Fibroblast of skin of back (primary cell): Measurements from ENCODE around the gene TBCK.
"Not testable (repeated sequence)": the region's sequence is repeated elsewhere in the genome, so short reads cannot be mapped to it uniquely, and the experiment has no call there.

Experiments used
- DNase-seq: peaks from one replicate; pipeline ENCODE4 v3.0.0-alpha.2; 2013

TBCK gene

DNA sequence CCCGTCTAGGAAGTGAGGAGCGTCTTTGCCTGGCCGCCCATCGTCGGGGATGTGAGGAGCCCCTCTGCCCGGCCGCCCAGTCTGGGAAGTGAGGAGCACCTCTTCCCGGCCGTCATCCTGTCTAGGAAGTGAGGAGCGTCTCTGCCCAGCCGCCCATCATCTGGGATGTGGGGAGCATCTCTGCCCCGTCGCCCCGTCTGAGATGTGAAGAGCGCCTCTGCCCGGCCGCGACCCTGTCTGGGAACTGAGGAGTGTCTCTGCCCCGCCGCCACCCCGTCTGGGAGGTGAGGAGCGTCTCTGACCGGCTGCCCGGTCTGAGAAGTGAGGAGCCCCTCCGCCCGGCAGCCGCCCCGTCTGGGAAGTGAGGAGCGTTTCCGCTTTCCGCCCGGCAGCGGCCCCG is 5.2 kb upstream of the TBCK start:
- not testable (repeated sequence) for DNase-seq

- no peak for DNase-seq
Observed at GRCh38 chr4:106320235-106320634, 4.2 kb upstream of the TBCK start.

- DNase-seq = no peak
Observed at GRCh38 chr4:106318511-106318910, 2.5 kb upstream of the TBCK start.

DNA sequence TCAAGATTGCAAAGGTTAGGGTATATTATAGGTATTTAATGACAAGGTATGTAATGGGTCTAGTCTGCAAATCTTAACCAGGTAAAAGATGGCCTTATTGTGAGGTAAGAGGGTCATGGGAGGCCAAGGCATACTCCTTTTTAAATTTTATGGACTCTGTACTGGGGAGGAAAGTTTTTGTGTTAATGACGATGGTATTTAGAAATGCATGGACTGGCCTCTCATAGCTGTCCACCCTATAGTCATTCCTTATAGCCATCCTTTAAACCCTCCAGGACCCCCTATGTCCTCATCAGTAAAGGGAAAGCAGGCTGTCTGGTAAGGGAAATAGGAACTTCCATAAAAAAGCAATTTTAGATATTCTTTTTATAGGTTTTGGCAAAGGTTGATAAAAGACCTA is 1.8 kb upstream of the TBCK start:
- no peak for DNase-seq

DNA sequence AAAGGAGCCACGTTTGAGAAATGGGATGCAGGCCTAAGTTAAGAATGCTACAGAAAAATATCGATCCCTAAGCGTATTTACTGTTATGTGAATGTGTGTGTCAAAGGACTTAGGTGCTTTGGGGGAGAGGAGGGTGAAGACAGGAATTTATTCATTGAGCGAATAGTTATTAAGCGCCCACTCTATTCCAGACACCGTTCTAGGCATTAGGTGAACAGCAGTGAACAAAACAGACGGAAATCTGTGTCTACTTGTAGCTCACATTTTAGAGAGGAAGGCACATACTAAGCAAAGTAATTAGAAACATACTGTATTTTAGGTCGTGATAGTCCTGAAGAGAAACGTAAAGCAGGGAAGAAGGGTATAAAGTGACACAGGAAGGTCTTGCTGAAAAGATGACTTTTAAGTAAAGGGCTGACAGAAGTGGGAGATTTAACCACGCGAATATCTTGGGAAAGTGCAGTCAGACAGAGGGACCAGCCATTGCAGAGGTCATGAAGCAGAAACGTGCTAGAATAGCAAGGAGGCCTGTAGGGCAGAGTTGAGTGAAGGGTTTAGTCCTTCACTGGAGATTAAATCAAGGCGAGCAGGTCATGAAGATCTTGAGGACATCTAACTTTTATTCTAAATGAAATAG is 882 bp upstream of the TBCK start:
- no peak for DNase-seq

DNA sequence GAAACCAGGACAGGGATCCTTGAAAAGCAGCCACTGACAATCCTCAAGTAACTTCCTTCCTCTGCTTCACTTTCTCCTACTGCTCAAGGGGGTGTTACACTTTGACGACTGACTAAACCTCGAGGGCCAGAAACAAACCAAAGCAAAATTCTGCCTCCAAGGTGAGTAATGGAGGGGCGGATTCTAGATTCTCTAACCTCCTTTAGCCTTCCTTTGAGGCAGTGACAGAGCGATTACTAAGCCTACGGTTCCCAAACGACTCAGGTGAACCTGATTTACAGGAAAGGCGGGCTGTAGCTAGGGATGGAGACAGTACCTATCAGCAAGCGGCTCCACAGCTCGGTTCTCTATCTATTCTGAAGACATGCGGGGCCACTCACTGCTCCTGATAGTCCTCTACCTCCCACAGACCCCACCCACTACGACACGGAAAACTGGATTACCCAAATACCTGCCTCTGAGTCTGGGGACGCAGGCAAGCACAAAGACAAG is 487 bp downstream of the TBCK start:
- peak; percentile 47 for DNase-seq

- no peak for DNase-seq
Observed at GRCh38 chr4:106314960-106315359, 1.0 kb downstream of the TBCK start.

DNA sequence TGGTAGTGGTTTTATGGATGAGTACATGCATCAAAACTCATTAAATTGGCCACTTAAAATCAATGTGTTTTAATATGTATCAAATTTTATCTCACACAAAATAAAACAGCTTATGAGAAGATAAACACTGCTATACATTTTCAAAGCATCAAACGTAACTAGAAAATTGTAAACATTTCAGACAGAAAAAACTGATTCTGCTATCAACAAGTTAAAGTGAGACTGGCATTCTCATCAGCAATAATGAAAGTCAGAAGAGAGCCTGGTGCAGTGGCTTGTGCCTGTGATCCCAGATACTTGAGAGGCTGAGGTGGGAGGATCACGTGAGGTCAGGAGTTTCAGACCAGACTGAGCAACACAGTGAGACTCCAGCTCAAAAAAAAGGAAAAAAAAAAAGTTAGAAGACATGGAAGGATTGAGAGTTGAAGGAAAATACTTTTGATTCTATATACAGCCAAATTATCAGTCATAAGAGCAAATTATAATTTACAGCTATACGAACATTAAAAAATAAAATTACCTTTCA is 2.9 kb downstream of the TBCK start:
- no peak for DNase-seq

GRCh38 chr4:106312377-106312776 is 3.6 kb downstream of the TBCK start:
- peak; percentile 85 for DNase-seq

DNA sequence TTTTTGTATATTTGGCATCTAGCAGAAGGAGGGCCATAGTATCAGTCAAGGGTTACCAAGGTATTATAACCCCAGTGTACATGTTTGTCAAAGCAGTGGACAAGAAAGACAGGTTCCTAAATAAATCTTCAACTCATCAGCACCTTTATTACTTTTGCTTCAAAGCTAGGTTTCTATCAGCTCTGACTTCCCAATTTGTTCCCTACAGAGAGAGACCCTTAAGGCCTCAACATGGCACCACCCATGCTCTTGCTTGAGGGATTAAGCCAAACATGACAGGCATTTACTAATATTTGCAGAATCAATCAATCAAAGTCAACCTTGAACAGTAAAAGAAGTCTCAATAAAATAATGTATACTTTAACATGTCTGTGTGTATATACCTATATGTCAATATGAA is 9.4 kb downstream of the TBCK start:
- no peak for DNase-seq

GRCh38 chr4:106305435-106306055 is 10.5 kb downstream of the TBCK start:
- no peak for DNase-seq

DNA sequence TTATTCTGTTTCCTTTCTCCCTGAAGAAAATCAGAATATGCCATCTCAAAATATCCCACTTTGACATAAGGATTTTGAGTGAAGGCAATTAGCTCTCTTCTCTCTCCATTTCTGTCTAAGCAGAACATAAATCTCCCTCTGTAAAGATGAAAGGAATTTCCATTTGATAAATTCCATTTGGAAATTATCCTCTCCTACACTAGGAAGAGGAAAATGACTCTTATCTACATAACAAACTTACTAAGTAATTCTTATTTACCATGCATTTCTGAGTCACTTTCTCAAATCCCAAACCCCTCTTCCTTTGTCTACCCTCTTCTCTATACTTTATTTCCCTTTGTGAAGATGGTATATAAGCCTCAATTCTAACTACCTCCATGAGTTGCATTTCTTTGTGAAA is 11.4 kb downstream of the TBCK start:
- no peak for DNase-seq

- DNase-seq = no peak
Observed at GRCh38 chr4:106303548-106304281, 12.3 kb downstream of the TBCK start.

DNA sequence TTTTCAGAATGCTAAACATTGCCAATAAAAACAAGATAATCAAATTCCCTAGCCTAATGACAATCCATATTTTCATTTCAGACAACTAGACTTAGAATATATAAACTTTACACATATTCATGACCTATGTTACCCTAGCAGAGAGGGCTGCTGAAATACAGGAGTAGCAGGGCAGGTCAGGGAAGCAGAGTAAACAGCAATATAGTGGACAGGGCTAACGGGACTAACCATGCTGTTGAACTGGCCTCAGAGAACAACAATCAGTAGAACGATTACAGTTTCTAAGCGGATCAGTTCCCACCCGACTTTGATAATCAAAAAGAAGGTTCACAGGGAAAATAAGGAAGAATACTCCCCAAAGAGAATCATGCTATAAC is 14.0 kb downstream of the TBCK start:
- DNase-seq = no peak

DNA sequence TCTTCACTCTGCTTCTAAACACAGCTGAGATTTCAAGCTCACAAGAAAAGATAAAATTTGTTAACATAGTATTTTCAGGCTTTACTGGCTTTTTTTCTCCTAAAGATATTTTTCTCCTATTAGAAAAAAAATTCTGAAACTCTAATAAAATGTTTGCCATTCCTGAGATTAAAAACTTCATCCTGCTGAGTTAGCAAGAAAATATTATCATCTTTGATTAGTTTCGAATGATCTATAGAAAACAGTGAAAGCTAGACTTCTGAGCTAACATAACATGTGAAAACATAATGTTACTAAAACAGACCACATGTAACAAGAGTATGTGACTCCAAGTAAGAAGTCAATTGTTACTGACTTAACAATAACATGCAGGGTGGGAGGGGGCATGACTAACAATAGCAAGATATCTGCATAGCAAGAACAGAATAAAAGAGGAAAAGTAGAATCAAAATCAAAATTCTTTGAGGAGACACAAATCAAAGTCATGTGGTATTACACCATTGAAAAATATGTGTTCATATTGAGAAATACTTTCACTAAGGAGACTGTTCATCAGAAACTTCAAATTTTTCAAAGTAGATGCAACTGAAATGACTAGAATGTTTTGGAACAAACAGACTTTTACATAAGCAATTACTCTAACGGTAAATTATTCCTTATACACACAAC is 14.5 kb downstream of the TBCK start:
- peak; percentile 40 for DNase-seq

- DNase-seq = no peak
Observed at GRCh38 chr4:106299977-106300376, 16.0 kb downstream of the TBCK start.

- DNase-seq = no peak
Observed at GRCh38 chr4:106297245-106298035, 18.6 kb downstream of the TBCK start.

- DNase-seq = no peak
Observed at GRCh38 chr4:106294062-106294461, 21.9 kb downstream of the TBCK start.

DNA sequence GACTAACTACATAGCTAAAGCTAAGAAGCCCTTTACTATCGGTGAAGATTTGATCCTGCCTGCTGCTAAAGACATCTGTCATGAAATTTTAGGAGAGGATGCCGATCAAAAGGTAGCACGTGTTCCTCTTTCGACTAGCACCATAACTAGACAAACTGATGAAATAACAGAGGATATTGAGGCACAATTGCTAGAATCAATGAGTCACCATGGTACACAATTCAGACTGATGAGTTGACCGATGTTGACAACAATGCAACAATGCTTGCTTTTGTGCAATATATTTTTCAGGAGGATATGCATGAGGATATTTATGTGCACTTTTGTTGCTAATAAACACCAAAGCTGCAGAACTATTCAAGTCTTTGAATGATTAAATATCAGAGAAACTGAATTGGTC is 24.3 kb downstream of the TBCK start:
- no peak for DNase-seq

- no peak for DNase-seq
Observed at GRCh38 chr4:106289737-106290136, 26.3 kb downstream of the TBCK start.

- DNase-seq = peak; percentile 86
Observed at GRCh38 chr4:106287353-106287969, 28.5 kb downstream of the TBCK start.

DNA sequence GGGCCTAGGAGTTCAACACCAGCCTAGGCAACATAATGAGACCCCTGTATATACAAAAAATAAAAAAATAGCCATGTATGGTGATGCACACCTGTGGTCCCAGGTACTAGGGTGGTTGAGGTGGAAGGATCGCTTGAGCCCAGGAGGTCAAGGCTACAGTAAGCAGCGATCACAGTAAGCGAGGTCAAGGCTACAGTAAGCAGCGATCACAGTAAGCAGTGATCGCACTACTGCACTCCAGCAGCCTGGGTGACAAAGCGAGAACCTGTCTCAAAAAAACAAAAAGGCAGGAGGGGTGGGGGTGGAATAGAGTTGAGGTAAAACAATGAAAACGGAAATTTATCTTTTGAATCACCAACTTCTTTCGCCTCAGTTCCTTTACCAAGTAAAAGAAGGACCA is 29.4 kb downstream of the TBCK start:
- DNase-seq = no peak
